Hepatocyte (in vitro differentiated cells): ENCODE data around the gene CRYBA4.

Experiments
- EZH2 ChIP-seq: fragments of 200-600 bp; sonication (generic); IDR thresholded peaks from 2 replicates; pipeline ENCODE4 v1.6.1; 2016; ENCODE audit warnings: antibody characterized with exemption, mild to moderate bottlenecking, borderline replicate concordance
- TF ChIP-seq, protein P1 (sequence below): fragments of 200-600 bp; sonication (generic); IDR thresholded peaks from 2 replicates; pipeline ENCODE4 v1.5.1; 2016; ENCODE audit warnings: antibody characterized with exemption, mild to moderate bottlenecking; ENCODE audit not compliant: poor library complexity

GRCh38 chr22:26584010-26584409 lies 37.8 kb upstream of the CRYBA4 start:
- TF ChIP-seq, protein P1, sequence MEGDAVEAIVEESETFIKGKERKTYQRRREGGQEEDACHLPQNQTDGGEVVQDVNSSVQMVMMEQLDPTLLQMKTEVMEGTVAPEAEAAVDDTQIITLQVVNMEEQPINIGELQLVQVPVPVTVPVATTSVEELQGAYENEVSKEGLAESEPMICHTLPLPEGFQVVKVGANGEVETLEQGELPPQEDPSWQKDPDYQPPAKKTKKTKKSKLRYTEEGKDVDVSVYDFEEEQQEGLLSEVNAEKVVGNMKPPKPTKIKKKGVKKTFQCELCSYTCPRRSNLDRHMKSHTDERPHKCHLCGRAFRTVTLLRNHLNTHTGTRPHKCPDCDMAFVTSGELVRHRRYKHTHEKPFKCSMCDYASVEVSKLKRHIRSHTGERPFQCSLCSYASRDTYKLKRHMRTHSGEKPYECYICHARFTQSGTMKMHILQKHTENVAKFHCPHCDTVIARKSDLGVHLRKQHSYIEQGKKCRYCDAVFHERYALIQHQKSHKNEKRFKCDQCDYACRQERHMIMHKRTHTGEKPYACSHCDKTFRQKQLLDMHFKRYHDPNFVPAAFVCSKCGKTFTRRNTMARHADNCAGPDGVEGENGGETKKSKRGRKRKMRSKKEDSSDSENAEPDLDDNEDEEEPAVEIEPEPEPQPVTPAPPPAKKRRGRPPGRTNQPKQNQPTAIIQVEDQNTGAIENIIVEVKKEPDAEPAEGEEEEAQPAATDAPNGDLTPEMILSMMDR = no peak
- TF ChIP-seq EZH2 = no peak
